Astrocyte of the hippocampus (primary cell): ENCODE results near the gene MGAT5.
"Not testable (repeated sequence)": the region's sequence is repeated elsewhere in the genome, so short reads cannot be mapped to it uniquely, and the experiment has no call there.

Experiments used
- DNase-seq: peaks from one replicate; pipeline ENCODE4 v3.0.0; 2011; ENCODE audit warnings: low read depth, low spot score

The MGAT5 gene

DNA sequence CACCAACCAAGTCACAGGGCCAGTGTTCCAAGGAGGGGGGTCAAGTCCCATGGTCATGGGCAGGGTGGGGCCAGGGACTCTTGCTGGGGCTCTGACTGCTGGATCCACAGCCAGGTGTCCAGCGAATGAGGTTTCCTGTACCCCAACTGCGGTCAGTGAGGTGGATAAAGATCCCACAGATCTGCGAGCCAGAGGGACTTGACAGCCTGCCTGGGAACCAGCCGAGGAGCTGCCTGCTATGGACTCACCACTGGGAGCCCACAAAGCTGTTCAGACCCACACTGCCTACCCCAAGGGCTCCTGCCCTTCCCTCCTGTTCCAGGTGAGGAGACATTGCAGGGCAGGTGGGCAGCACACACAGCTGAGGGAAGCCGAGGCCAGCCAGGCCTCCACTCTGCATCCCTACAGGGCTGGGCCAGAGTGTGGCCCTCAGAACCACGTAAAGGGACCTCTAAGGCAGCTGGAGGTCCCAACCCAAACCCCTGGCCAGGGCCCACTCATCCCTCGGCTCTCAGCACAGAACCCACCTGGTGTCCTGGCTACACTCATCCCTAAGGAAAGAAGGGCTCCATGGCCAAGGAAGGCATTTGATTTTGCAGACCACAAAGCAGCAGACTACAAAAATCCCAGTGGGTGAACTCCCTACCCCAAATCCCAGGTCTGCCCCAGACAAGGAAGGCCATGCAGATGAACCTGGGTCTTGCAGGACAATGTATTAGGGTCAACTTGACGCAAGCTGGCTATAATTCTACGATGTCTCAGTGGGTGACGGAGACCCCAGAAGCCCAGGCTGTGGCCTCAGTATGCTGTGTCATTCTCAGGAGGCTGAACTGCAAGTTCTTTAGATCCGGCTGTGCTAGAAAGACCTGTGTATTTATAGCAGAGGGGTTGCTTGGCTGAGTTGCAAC lies 209.2 kb downstream of the MGAT5 start:
- DNase-seq: no peak

DNA sequence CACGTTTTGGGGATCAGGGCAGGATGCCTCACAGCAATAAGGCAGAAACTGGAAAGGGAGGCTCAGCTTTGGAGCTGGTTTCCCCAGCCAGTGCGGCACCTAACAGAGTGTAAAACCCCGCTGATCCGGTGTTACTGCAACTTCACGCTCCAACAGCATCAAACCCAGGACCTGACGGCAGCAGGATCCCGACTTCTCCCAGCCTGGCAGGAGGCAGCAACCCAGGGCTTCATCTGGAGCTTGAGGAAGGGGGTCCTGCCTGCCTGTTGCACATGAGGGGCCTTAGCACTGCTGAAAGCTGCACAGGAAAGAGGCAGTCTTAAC lies 209.8 kb downstream of the MGAT5 start:
- DNase-seq: no peak

DNA sequence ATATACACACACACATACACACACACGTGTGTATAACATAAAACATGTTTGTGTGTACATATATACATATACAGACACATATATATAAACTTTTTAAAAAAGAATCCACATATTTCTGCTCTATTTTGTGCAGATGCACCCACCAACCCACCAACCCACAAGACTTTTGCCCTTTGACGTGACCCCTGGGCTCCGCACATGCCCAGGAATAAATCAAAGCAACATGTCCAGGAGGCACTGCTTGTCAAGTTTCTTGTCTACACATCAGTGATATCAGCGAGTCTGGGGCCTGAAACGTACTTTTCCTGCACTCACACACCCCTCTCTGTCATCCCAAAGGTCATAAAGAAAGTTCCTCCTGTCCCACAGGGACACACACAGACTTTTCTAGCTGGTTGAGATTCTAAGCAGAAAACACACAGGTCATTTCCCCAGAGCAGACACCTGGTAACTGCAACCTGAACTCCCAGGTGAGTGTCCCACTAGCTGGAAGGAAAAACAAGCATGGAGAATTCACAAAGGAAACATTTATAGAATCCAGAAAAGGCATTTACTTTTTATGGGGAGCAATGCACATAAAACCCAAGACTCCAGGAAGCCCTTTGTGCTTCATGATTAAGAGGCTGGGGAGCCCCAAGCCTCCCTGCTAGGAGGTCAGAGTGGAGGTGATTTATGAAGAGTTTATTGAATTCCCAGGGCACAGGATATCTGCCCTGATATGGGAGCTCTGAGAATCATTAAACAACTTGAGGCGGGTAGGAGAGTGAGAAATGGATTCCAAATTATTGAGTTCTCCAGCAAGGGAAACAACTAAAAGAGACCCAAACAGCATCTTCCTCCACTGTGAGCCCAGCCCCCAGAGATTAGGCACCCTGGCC lies 211.6 kb downstream of the MGAT5 start:
- DNase-seq: no peak

DNA sequence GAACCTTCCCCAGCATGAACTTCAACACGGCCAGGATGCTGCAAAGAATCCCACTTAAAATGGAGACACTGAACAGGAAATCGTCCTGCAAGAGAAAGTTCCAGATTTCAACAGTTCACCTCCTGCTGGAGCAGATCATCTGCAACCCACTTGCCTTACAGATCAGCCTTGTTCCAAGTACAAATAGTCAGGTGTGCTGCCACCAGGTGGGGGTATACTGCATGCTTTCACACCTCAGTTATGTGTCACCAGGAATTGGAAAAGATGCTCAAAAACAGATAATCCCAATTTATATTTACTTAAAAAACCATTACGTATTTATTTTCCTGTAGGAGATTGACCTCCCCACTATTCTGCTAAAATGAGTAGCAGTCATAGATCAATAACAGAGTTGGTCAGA lies 212.3 kb downstream of the MGAT5 start:
- peak; percentile 51 for DNase-seq

DNA sequence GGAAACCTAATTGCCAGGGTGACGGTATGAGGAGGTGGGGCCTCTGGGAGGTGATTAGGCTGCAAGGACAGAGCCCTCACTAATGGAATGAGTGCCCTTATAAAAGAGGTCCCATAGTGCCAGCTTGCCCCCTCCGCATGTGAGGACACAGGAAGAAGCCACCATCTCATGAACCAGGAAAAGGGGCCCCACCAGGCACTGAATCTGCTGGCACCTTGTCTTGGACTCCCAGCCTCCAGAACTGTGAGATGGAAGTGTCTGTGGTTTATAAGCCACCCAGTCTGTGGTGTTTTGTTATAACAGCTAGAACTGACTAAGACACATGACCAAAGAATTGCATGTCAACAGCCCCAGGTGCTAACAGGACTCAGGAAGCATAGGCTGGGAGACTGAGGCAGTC lies 214.3 kb downstream of the MGAT5 start:
- no peak for DNase-seq

DNA sequence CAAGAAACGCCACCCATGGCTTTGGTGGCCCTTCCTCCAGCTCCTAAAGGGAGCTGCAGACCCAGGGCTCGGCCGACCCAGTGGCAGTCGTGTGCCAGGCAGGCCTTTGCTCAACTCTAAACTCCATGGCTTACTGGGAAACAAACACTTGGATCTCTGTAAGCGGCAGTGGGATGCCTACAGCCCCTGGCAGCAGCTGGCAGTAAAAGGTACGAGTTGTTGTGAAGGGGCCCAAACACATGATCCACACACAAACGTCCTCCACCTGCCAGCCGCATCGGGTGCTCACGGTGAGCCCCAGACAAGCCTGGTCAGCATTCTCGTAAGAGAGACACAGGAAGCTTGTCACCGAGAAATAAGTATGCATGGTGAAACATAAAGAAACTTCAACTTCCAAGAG lies 214.9 kb downstream of the MGAT5 start:
- no peak for DNase-seq

DNA sequence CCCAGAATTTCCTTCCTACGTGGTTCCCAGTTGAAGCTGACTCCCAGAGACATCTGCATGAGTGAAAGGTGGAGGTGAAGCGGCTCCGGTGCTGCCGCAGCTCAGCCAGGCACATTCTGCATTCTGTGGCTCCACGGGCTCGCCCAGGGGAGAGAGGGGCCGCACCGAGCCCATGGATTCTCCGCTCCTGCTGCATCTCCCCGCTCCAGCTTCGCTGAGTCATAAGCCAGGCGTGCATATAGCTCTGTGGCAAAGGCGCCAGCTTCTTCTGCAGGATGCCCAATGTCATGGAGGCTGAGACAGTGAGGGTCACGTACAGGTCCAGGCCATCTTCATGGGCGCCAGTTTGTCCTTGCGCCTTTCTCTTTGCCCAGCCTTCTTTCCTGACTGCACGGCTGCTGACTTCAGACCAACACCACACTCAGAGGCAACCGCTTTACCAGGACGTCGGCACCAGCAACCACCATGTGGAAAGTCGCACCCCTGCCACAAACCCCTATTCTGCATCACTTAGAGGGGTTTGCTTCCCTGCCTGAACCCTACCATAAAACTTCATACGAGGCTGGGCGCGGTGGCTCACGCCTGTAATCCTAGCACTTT lies 215.7 kb downstream of the MGAT5 start:
- no peak for DNase-seq

- no peak for DNase-seq
These were observed 216.8 kb downstream of the MGAT5 start for GRCh38 chr2:134470561-134471168.

DNA sequence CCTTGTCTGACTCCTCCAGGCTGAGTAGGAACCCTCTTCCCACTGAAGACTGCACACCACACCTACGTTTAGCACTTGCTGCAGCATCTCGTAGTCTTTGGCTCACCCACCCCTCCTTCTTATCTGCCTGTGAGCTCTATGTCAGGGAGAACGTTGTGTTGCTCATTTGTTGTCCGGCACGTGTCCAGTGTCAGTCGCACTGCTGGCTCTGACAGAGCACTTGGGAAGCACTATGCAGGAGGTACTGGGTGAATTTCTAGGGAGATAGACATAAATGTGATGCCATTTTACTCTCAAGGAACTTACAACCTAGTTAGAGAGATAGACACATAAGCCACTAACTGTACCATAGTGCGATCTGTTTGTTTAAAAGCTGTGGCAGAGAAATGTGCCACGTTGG lies 223.1 kb downstream of the MGAT5 start:
- DNase-seq: not testable (repeated sequence)

GRCh38 chr2:134479696-134480330 lies 225.9 kb downstream of the MGAT5 start:
- DNase-seq: no peak

- no peak for DNase-seq
These were observed 228.4 kb downstream of the MGAT5 start for GRCh38 chr2:134482131-134482723.

GRCh38 chr2:134482766-134483340 lies 229.0 kb downstream of the MGAT5 start:
- no peak for DNase-seq

GRCh38 chr2:134489732-134490384 lies 236.0 kb downstream of the MGAT5 start:
- DNase-seq: no peak

DNA sequence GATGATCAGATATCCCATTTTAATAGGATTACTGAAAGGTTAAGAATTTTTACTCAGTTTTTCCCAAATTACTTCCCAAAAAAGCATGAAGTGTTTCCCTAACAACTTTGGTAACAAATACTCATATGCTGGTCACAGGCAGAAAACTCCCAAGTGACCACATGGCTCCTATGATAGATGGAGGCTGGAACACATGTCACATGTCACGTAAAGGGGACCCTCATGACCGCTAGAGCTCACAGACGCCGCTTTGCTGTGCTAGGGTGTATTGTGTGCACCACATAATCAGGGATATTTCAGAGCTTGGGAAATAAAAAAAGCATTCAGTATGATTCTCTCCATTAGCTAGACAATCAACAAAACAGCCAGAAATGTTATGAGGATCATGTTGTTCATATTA lies 236.7 kb downstream of the MGAT5 start:
- no peak for DNase-seq

DNA sequence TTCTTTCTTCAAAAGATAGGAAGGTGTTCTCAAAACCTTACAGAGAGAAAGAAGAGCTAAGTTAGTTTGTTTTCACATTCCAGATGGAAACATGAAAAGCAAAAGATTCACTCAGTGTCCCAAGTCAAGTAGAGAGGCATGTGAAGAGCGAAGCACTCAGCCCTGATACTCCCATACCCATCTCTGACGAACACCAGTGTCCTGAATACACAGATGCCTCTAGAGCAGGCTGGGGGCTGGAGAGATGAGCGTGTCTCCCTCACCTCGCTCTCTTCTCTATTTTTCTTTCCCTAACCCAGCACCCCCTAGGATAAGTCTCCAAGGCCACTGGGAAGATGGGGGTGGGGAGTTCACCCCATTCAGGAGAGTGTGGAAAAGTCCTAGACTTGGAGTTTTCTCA lies 237.2 kb downstream of the MGAT5 start:
- no peak for DNase-seq

DNA sequence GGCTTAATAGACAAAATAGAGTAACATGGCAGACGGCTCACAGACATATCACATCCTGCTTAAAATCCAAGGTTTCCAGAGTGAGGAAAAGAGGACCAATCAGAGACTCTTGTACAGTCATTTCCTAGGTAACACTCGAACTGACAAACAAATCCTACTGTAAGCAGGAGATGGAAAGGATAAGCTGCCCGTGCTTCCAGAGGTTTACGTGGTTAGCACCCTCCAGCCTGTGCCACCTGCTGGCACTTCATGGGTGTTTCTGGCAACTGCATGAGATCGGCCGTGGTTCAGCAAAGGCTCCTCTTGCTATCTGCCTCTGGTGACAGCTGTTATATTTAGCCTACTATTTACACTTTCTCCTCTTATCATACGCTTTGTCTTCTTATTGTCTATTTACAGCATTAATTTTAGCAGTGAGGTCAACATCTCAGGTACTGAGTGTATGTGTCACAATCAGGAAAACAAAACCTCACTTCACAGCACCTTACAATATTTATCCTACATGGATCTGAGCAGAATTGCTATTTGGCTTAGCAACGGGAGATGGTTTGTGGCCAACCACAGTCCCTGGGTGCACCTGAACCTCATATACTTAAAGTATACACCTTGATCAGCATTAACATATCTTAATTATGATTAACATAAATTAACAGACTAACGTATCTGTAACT lies 238.0 kb downstream of the MGAT5 start:
- DNase-seq: no peak

DNA sequence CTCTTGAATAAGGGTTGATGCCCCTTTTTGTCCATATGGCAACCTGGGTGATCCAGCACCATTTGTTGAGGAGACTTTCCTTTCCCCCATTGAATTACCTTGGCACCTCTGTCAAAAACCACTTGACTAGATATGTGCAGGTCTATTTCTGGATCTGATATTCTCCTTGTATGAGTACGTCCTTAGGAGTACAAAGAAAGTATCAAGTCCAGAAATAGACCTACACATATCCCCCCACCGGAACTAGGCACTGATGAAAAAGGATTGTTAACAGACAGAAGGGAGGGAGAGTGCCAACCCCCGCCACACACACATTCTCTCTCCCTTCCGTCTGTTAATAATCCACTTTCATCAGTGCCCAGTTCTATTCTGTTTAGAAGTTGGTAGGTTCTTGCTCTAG lies 239.9 kb downstream of the MGAT5 start:
- no peak for DNase-seq

- no peak for DNase-seq
These were observed 244.8 kb downstream of the MGAT5 start for GRCh38 chr2:134498654-134499053.

DNA sequence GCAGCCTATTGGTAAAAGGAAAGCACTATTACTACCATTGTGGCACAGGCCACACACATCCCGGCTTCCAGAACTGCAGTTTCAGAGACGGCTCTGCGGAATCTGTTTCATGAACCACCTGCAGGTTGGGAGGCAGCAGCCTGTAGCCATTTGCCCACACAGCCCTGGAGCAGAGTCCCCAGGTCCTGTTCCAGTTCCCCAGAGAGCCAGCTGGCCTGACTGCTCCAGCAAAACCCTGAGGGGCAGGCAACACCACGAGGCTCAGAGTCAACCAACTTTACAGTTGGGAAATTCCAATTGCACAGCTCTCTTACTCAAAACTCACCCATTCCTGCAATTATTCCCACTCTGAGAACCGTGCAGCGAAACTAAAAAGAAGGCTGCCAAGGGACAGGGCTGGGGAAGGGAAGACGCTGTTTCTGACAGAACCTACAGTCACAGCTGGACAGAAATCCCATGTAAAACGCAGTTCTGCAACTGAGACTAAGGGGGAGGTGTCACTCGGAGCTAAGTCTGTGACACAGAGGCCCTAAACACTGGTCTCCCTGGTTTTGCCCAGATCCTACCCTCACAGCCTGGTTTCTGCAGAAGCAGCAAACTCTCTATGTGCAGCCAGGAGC lies 245.5 kb downstream of the MGAT5 start:
- no peak for DNase-seq
